Osteoblast (primary cell): ENCODE results near the gene ABCC1. TPM values are rescaled to one million over a fixed set of nuclear protein-coding genes. Genes with fewer than 3 reads are reported as not detected.
A peak's percentile ranks its signal among the peaks of the same experiment; 100 is the strongest.

Experiments
- DNase-seq: peaks from one replicate; pipeline ENCODE4 v3.0.0; 2011; ENCODE audit warnings: low spot score, mixed read lengths; ENCODE audit not compliant: insufficient read length; ENCODE audit errors: missing footprints
- H2AFZ ChIP-seq: 2 replicates; pipeline ENCODE4 v1.6.0; 2011; ENCODE audit warnings: mild to moderate bottlenecking, low read length
- H3K27ac ChIP-seq: 2 replicates; pipeline ENCODE4 v1.5.1; 2011; ENCODE audit warnings: mild to moderate bottlenecking, low read depth, low read length, moderate library complexity
- H3K27me3 ChIP-seq: 2 replicates; pipeline ENCODE4 v1.6.0; 2012; ENCODE audit warnings: mild to moderate bottlenecking, control low read depth, inconsistent platforms, low read length, moderate library complexity; ENCODE audit not compliant: insufficient read depth
- H3K36me3 ChIP-seq: 2 replicates; pipeline ENCODE4 v1.5.1; 2011; ENCODE audit warnings: mild to moderate bottlenecking, low read length, control low read depth, moderate library complexity; ENCODE audit not compliant: insufficient read depth
- H3K4me1 ChIP-seq: 2 replicates; pipeline ENCODE4 v1.5.1; 2011; ENCODE audit warnings: mild to moderate bottlenecking, low read length, control low read depth, moderate library complexity; ENCODE audit not compliant: insufficient read depth
- H3K4me2 ChIP-seq: 2 replicates; pipeline ENCODE4 v1.6.0; 2011; ENCODE audit warnings: mild to moderate bottlenecking, low read length; ENCODE audit not compliant: insufficient read depth
- H3K4me3 ChIP-seq: fragments of 200-600 bp; sonication (generic); 3 replicates; pipeline ENCODE4 v1.5.1; 2012; ENCODE audit warnings: mild to moderate bottlenecking, low read length, inconsistent platforms; ENCODE audit not compliant: insufficient read depth
- H3K79me2 ChIP-seq: 2 replicates; pipeline ENCODE4 v1.6.0; 2012; ENCODE audit warnings: mild to moderate bottlenecking, low read length, control low read depth, inconsistent platforms; ENCODE audit not compliant: insufficient read depth
- H3K9me3 ChIP-seq: 2 replicates; pipeline ENCODE4 v1.5.1; 2011; ENCODE audit warnings: low read depth, low read length, control low read depth
- H4K20me1 ChIP-seq: 2 replicates; pipeline ENCODE4 v1.6.0; 2012; ENCODE audit warnings: mild to moderate bottlenecking, low read length, control low read depth; ENCODE audit not compliant: insufficient read depth
- CTCF ChIP-seq: IDR thresholded peaks from 2 replicates; pipeline ENCODE4 v1.5.1; 2011; ENCODE audit warnings: mild to moderate bottlenecking, low read depth, low read length, moderate library complexity; ENCODE audit errors: extremely low read depth
- total RNA-seq: library from RNA; depleted of rRNA; stranded (reverse); fragments of >200 nt; gene quantifications from 2 replicates; pipeline ENCODE4 v1.2.3, GENCODE V29; 2012

ABCC1 gene
- total RNA-seq, 1 donor = 33.7 TPM

- Histone ChIP-seq H2AFZ (no peak overlapping the region), H3K4me1 (no peaks in the 10 kb centered on the region), H3K27me3 (no peaks in the 10 kb centered on the region), H3K36me3 (peaks cover 47% of the 10 kb centered on the region), H4K20me1 (peaks cover under 1% of the 10 kb centered on the region), H3K79me2 (peaks cover 7% of the 10 kb centered on the region), H3K4me3 (no peak overlapping the region), H3K27ac (no peak overlapping the region), H3K4me2 (no peak overlapping the region), H3K9me3 (no peaks in the 10 kb centered on the region)
- peak; percentile 58 for DNase-seq
- TF ChIP-seq CTCF = no peak
These were observed 115.5 kb downstream of the ABCC1 start for GRCh38 chr16:16064874-16065384.

GRCh38 chr16:16067127-16067526 lies 117.7 kb downstream of the ABCC1 start:
- no peak for DNase-seq
- peaks cover 6% of the 10 kb centered on the region for H3K4me1 ChIP-seq
- peaks cover 2% of the 10 kb centered on the region for H4K20me1 ChIP-seq
- TF ChIP-seq CTCF = no peak
- H3K27ac ChIP-seq = no peak overlapping the region
- no peak overlapping the region for H3K4me3 ChIP-seq
- H3K9me3 ChIP-seq = no peaks in the 10 kb centered on the region
- no peak overlapping the region for H3K4me2 ChIP-seq
- peaks cover 39% of the 10 kb centered on the region for H3K36me3 ChIP-seq
- H3K79me2 ChIP-seq = peaks cover 7% of the 10 kb centered on the region
- no peaks in the 10 kb centered on the region for H3K27me3 ChIP-seq
- H2AFZ ChIP-seq = no peak overlapping the region

GRCh38 chr16:16071631-16072244 lies 122.3 kb downstream of the ABCC1 start:
- Histone ChIP-seq H3K4me2 (no peak overlapping the region), H3K9me3 (no peaks in the 10 kb centered on the region), H3K27ac (no peak overlapping the region), H3K79me2 (no peaks in the 10 kb centered on the region), H3K36me3 (peaks cover 40% of the 10 kb centered on the region), H3K27me3 (no peaks in the 10 kb centered on the region), H2AFZ (no peak overlapping the region), H3K4me1 (peaks cover 25% of the 10 kb centered on the region), H4K20me1 (peaks cover 2% of the 10 kb centered on the region), H3K4me3 (no peak overlapping the region)
- peak; percentile 57 for DNase-seq
- no peak for TF ChIP-seq CTCF

GRCh38 chr16:16073001-16073545 lies 123.7 kb downstream of the ABCC1 start:
- Histone ChIP-seq H3K27me3 (no peaks in the 10 kb centered on the region), H3K4me3 (no peak overlapping the region), H4K20me1 (peaks cover 2% of the 10 kb centered on the region), H3K36me3 (peaks cover 49% of the 10 kb centered on the region), H3K4me2 (no peak overlapping the region), H2AFZ (no peak overlapping the region), H3K27ac (no peak overlapping the region), H3K9me3 (no peaks in the 10 kb centered on the region), H3K4me1 (peaks cover 25% of the 10 kb centered on the region), H3K79me2 (no peaks in the 10 kb centered on the region)
- no peak for TF ChIP-seq CTCF
- no peak for DNase-seq
